GM10266 (cell line): Measurements from ENCODE around the gene NIFK.
A peak's percentile ranks its signal among the peaks of the same experiment; 100 is the strongest.

ENCODE experiments used
- DNase-seq: peaks from one replicate; pipeline ENCODE4 v3.0.0; 2012; ENCODE audit errors: extremely low spot score
- TF ChIP-seq, protein P1 (sequence below): IDR thresholded peaks from 2 replicates; pipeline ENCODE4 v1.5.1; 2012; ENCODE audit warnings: mild to moderate bottlenecking, low read depth; ENCODE audit not compliant: control insufficient read depth, insufficient read depth; ENCODE audit errors: missing control alignments

NIFK gene

DNA sequence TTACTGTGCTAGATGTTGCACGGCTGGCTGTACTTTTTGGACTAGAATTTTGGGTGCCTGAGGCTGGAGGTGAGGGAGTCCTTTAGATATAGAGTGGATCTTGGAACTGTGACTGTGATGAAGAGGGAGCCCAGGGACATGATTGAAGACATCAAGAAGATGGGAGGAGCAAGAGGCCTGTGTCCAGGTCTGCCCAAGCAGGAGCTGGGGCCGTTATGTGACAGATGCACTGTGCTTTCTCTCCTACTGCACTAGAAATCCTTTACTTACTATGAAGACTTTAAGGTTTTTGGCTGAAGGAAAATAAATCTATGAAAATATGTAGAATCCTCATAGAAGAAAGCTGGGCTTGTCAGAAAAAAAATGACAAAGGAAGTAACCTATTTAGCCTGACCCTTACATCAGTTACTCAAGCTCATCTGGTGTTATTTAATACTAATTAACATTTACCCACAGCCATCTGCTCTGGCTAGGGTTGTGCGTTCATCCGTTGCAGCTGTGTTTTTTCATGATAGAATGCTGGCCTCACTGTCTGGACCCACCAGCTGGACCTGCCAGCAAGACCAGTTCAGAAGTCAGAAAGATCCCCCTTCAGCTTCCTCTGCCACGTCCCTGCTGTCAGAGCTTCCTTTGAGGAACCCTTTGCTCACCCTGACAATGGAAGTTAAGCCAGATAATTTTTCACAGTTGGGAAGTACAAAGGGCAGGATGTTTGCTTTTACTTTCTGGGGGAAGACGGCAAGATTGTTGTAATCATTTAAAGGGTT lies 35.5 kb upstream of the NIFK start:
- no peak for DNase-seq
- TF ChIP-seq, protein P1, sequence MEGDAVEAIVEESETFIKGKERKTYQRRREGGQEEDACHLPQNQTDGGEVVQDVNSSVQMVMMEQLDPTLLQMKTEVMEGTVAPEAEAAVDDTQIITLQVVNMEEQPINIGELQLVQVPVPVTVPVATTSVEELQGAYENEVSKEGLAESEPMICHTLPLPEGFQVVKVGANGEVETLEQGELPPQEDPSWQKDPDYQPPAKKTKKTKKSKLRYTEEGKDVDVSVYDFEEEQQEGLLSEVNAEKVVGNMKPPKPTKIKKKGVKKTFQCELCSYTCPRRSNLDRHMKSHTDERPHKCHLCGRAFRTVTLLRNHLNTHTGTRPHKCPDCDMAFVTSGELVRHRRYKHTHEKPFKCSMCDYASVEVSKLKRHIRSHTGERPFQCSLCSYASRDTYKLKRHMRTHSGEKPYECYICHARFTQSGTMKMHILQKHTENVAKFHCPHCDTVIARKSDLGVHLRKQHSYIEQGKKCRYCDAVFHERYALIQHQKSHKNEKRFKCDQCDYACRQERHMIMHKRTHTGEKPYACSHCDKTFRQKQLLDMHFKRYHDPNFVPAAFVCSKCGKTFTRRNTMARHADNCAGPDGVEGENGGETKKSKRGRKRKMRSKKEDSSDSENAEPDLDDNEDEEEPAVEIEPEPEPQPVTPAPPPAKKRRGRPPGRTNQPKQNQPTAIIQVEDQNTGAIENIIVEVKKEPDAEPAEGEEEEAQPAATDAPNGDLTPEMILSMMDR, result no peak

DNA sequence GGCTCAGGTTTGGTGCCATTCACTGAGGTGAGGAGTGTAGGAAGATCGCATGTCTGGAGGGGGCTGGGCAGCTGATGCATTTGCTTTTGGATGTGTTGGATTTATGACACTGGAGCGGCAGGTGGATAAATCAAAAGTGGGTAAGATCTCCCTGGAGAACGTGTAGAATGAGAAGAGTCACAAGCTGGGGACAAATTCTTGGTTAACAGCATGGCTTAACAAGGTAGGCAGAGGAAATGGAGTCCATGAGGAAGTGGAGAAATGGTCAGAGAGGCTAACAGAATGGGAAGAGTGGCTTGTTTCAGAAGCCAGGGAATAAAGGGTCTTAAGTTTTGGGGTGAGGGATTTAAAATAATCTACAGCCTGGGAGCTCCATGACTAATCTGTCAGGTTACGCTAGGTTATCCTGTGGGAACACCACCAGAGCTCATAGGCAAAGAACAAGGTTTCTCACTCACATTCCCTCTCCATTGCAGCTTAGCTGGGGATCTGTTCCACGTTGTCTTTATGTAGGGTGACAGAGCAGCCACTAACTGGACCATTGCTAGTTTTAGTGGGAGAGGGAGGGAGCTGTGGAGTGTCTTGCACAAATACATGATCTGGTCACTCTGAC lies 31.6 kb upstream of the NIFK start:
- TF ChIP-seq, protein P1, result no peak
- DNase-seq, result no peak

DNA sequence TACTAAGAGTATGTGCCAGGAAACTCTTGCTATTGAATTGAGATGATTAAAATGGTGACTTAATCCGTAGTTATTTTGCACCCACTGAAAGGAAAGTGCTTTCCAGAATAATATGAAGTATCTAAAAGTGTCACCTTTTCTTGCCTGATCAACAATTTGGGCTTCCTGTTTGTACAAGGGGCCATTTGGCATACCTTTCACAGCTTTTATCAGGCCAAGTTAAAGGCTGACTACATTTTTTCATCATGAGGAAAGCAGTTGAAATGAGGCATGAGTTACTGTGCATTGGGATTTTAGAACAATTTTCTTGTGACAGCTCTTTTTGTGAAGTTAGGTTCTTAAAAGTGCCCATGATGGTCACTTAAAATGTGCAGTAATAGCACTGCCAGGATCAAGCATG lies 29.9 kb upstream of the NIFK start:
- TF ChIP-seq, protein P1, result no peak
- no peak for DNase-seq

DNA sequence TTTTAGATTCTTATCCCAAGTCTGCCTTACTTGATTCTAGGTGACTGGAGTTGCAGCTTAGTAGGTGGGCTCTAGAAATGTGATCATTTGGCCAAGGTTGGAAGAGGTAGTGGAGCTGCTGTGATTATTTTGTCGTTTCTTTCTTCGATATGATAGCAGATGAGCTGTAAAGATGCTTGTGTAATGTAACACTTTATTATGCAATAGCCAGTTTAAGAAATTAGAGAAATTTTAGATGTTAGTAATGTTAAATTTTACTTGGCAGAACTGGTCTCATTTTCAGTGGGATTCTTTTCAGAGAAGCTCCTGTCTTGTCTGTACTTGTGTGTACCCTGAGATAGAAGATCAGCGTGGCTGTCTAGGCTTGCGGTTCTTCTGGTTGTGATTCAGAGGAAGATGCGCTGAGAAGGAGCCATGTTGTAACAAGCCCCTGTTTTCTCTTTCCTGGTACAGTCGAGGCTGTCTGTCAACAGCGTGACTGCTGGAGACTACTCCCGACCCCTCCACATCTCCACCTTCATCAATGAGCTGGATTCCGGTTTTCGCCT lies 28.1 kb upstream of the NIFK start:
- no peak for DNase-seq
- TF ChIP-seq, protein P1, result no peak

DNA sequence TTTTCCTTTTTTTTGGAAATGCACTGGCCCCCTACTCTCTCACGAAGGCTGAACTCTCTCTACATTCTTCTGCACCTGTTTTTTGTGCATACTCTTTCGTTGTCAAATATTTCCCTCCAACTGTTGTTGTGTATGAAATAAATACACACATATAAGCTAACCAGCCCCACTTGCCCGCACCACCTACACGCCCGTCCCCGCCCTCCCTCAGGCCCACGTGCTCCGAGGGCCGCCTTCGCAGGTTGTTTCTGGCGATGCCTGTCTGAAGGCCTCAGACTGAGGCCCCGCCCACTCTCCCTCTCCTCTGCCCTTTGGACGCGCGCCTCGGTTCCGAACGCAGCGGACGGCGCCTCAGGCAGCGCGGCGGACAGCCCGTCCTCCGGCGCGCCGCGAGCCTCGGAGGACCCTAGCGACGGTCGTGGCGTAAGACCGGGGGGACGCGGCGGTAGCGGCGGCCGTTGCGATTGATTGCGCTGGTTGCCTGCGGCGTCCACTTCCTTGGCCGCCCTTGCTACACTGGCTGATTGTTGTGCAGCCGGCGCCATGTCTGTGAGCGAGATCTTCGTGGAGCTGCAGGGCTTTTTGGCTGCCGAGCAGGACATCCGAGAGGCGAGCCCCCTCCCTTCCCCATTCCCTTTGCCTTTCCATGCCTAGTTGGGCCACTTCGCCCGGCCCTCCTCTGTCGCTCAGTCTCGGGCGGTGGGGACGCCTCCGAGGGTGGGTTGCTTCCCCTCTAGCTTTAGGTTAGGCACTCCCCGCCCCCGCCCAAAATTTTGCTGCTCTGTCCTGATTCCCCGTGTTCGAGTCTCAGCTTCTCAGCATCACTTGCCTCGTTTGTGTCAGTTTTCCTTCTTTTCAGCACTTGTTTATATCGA lies 18.8 kb upstream of the NIFK start, which contains the start of gene TSN:
Gene TSN (plus strand): TSS at position 415 of the 875 bp plus-strand sequence. CDS start 129 bp downstream, at position 544.
- peak; percentile 91 for DNase-seq

DNA sequence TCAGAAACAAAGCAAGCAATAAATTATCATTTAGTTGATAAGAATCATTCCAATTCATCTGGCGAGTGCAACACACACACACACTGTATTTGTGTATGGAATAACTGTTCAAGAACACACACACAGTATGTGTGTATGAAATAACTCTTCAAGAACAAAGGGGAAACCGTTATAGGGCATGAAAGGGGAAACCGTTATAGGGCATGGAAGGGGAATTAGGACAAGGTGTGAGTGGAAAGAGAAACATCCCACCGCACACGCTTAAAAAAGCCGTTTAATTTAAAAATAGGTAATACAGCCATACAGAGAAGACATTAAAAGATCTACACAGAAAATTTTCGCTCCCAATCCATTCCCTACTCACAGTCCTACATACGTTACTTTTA lies 18.2 kb upstream of the NIFK start:
- DNase-seq, result no peak
- TF ChIP-seq, protein P1, result no peak

More for the DNA sequence above, 18.8 kb upstream of the NIFK start, which contains the start of gene TSN:
- TF ChIP-seq, protein P1, result no peak
